BLaER1 treated with 17β-estradiol and CSF1 and Interleukin-3, amounts not matched to agents 10 nM and 100 nM (cell line): ENCODE data around the gene ILRUN.
"Not testable (repeated sequence)": the region's sequence is repeated elsewhere in the genome, so short reads cannot be mapped to it uniquely, and the experiment has no call there.

Experiments used
- H3K27ac ChIP-seq, 11 experiments: shearing (Covaris generic); formaldehyde crosslinking; 2 replicates each; pipeline ENCODE4 v1.8.1; 2022
- H3K27me3 ChIP-seq, 11 experiments: shearing (Covaris generic); formaldehyde crosslinking; 2 replicates each; pipeline ENCODE4 v1.8.1; 2022
- H3K36me3 ChIP-seq, 11 experiments: shearing (Covaris generic); formaldehyde crosslinking; 2 replicates each; pipeline ENCODE4 v1.8.1; 2022
- H3K4me1 ChIP-seq, 10 experiments: shearing (Covaris generic); formaldehyde crosslinking; 2 replicates each; pipeline ENCODE4 v1.8.1; 2022
- H3K4me2 ChIP-seq, 11 experiments: shearing (Covaris generic); formaldehyde crosslinking; 2 replicates each; pipeline ENCODE4 v1.8.1; 2022
- H3K4me3 ChIP-seq, 10 experiments: shearing (Covaris generic); formaldehyde crosslinking; 2 replicates each; pipeline ENCODE4 v1.8.1; 2022
- H3K9ac ChIP-seq, 11 experiments: shearing (Covaris generic); formaldehyde crosslinking; 2 replicates each; pipeline ENCODE4 v1.8.1; 2022
- H3K9me3 ChIP-seq, 11 experiments: shearing (Covaris generic); formaldehyde crosslinking; replicated peaks in 1 of 11; 2 replicates each; pipeline ENCODE4 v1.8.1; 2022
- H4K20me1 ChIP-seq, 11 experiments: shearing (Covaris generic); formaldehyde crosslinking; 2 replicates each; pipeline ENCODE4 v1.8.1; 2022
- Cebpa-rat ChIP-seq, 11 experiments: shearing (Covaris generic); IDR thresholded peaks; 2 replicates each; pipeline ENCODE4 v1.8.1; 2022

The ILRUN gene

DNA sequence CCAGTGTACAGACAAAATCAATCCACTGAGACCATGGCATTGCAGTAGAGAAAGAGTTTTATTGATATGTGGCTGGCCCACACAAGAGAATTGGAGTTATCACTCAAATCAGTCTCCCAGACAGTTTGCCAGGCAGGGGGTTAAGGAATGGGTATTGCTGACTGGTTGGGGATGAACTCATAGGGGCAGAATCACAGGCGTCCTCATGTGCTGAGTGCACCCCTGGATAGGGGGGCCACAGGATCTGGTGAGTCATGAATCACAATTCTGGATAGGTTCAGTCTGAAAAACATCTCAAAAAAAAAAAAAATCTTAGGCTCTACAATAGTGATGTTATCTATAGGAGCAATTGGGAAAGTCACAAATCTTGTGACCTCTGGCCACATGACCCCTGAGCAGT lies 29.5 kb upstream of the ILRUN start:
- Histone ChIP-seq H3K4me2 (no peak overlapping the region), H3K9me3 (peaks cover 14 to 23% (median 18%) of the 10 kb centered on the region in 11 experiments), H3K36me3 (no peaks in the 10 kb centered on the region), H4K20me1 (no peaks in the 10 kb centered on the region), H3K27me3 (no peaks in the 10 kb centered on the region), H3K4me3 (no peak overlapping the region), H3K4me1 (peaks cover 0 to 8% (median 0%) of the 10 kb centered on the region in 10 experiments; a peak in 6 of 20 replicates), H3K27ac (no peak overlapping the region), H3K9ac (no peak overlapping the region)
- TF ChIP-seq Cebpa-rat (IDR thresholded peaks at IDR 0.05) = no peak

DNA sequence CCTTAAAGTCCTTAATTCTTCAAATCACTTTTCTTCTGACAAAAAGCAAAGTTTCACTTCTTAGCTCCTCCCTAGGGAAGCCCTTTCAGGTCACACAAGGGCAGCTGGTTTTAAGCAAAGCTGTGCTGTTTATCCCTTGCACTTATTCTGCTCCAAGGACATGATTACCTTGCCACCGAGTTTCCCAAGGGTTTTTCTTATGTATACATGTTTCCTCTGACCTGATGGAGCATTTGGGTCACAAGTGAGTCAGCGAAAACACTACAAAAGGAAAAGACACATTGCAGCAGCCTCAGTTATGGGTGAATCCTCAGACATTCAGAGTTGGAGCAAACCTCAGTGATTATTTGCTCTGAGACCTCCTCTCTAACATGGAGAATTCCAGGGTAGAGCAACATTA lies 26.6 kb upstream of the ILRUN start:
- Histone ChIP-seq H3K9me3 (peaks cover 14 to 23% (median 18%) of the 10 kb centered on the region in 11 experiments), H4K20me1 (no peaks in the 10 kb centered on the region), H3K27ac (peak overlapping the region in 2 of 11 experiments; percentile 14 to 25; a peak in 2 of 22 replicates), H3K36me3 (no peaks in the 10 kb centered on the region), H3K4me2 (0 out of 22 replicates have a peak overlapping the region, but pooled peaks of 2 of the 11 experiments have one; percentile 15 to 25), H3K9ac (peak overlapping the region in 1 of 11 experiments; percentile 33; a peak in 2 of 22 replicates), H3K4me3 (no peak overlapping the region), H3K4me1 (peaks cover 0 to 8% (median 0%) of the 10 kb centered on the region in 10 experiments; a peak in 6 of 20 replicates), H3K27me3 (no peaks in the 10 kb centered on the region)
- TF ChIP-seq Cebpa-rat (IDR thresholded peaks at IDR 0.05) = no peak

DNA sequence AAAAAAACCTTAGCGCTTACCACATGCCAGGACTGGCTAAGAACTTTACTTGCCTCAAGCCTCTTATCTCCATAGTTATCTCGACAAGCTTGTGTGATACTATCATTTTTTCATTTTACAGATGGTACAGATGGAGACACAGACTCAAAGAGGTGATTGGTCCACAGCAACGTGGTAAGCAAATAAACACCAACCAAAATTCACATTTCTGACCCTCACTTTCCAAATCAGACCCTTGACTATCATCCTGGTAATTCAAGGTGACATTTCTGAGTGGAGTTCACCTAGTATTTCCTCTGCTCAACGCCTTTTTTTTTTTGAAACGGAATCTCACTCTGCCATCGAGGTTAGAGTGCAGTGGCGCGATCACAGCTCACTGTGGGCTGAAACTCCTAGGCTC lies 25.9 kb upstream of the ILRUN start:
- no peak overlapping the region for H3K27ac ChIP-seq
- H3K9me3 ChIP-seq = peaks cover 14 to 23% (median 18%) of the 10 kb centered on the region in 11 experiments
- no peaks in the 10 kb centered on the region for H3K27me3 ChIP-seq
- no peak overlapping the region for H3K9ac ChIP-seq
- H3K36me3 ChIP-seq = no peaks in the 10 kb centered on the region
- no peak for TF ChIP-seq Cebpa-rat (IDR thresholded peaks at IDR 0.05)
- no peak overlapping the region for H3K4me3 ChIP-seq
- peaks cover 0 to 8% (median 0%) of the 10 kb centered on the region in 10 experiments; a peak in 6 of 20 replicates for H3K4me1 ChIP-seq
- no peak overlapping the region for H3K4me2 ChIP-seq
- no peaks in the 10 kb centered on the region for H4K20me1 ChIP-seq

DNA sequence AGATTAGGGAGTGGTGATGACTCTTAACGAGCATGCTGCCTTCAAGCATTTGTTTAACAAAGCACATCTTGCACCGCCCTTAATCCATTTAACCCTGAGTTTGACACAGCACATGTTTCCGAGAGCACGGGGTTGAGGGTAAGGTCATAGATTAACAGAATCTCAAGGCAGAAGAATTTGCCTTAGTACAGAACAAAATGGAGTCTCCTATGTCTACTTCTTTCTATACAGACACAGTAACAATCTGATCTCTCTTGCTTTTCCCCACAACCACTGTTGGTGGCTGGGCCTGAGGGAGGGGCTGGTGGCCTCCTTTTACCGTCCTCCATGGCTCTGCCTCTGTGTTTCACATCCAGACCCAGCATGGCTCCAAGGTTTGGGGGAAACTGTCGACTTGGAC lies 23.6 kb upstream of the ILRUN start:
- not testable (repeated sequence) for H3K4me2 ChIP-seq, H3K36me3 ChIP-seq, H3K4me1 ChIP-seq, H4K20me1 ChIP-seq, H3K9ac ChIP-seq, H3K9me3 ChIP-seq, H3K4me3 ChIP-seq, H3K27ac ChIP-seq, H3K27me3 ChIP-seq

DNA sequence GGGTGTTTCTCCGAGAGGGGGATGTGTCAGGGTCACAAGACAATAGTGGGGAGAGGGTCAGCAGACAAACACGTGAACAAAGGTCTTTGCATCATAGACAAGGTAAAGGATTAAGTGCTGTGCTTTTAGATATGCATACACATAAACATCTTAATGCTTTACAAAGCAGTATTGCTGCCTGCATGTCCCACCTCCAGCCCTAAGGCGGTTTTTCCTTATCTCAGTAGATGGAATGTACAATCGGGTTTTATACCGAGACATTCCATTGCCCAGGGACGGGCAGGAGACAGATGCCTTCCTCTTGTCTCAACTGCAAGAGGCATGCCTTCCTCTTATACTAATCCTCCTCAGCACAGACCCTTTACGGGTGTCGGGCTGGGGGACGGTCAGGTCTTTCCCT lies 23.1 kb upstream of the ILRUN start:
- H3K36me3 ChIP-seq, H3K4me3 ChIP-seq, H4K20me1 ChIP-seq, H3K27ac ChIP-seq, H3K27me3 ChIP-seq, H3K4me1 ChIP-seq, H3K4me2 ChIP-seq, H3K9me3 ChIP-seq, H3K9ac ChIP-seq: not testable (repeated sequence)

DNA sequence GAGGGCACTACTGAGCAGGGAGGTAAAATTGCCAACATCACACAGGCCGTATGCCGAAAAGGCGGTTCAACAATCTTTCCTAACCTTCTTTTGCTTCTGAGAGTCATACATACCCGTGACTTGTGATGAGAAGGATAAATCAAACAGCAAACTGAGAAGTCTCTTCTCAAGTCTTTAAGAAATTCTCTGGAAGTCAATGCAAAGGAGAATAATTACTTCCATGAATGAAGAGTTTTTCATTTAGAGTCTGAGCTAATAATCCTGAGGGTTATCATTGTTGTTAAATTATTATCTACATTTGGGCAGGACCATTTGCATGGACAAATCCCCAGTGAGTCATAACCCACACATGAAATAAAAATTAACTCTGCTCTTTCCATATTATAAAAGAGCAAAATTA lies 22.4 kb upstream of the ILRUN start:
- H3K27ac ChIP-seq = no peak overlapping the region
- no peaks in the 10 kb centered on the region for H3K27me3 ChIP-seq
- TF ChIP-seq Cebpa-rat (IDR thresholded peaks at IDR 0.05) = no peak
- no peaks in the 10 kb centered on the region for H3K9me3 ChIP-seq
- no peaks in the 10 kb centered on the region for H3K36me3 ChIP-seq
- no peak overlapping the region for H3K4me3 ChIP-seq
- H4K20me1 ChIP-seq = no peaks in the 10 kb centered on the region
- H3K9ac ChIP-seq = no peak overlapping the region
- H3K4me1 ChIP-seq = peaks cover 0 to 8% (median 0%) of the 10 kb centered on the region in 10 experiments; a peak in 6 of 20 replicates
- no peak overlapping the region for H3K4me2 ChIP-seq

DNA sequence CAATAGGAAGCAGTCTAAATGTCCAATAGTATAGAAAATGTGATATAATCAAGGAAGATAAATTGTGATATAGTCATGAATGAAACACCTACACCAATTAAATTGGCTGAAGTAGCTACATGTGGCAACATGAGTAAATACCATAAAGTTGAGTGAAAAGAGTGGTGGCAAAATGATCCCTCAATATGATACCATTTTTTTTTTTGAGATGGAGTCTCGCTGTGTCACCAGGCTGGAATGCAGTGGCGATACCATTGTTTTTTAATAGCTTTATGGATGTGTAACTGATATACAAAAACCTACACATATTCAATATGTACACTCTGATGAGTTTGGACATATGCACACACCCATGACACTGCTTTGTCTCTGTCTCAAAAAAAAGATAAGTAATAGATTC lies 20.9 kb upstream of the ILRUN start:
- Histone ChIP-seq H3K9me3 (no peaks in the 10 kb centered on the region), H3K4me3 (no peak overlapping the region), H3K27ac (no peak overlapping the region), H3K4me2 (no peak overlapping the region), H3K4me1 (no peaks in the 10 kb centered on the region), H3K36me3 (no peaks in the 10 kb centered on the region), H3K27me3 (no peaks in the 10 kb centered on the region), H3K9ac (no peak overlapping the region), H4K20me1 (no peaks in the 10 kb centered on the region)
- TF ChIP-seq Cebpa-rat (IDR thresholded peaks at IDR 0.05) = no peak

DNA sequence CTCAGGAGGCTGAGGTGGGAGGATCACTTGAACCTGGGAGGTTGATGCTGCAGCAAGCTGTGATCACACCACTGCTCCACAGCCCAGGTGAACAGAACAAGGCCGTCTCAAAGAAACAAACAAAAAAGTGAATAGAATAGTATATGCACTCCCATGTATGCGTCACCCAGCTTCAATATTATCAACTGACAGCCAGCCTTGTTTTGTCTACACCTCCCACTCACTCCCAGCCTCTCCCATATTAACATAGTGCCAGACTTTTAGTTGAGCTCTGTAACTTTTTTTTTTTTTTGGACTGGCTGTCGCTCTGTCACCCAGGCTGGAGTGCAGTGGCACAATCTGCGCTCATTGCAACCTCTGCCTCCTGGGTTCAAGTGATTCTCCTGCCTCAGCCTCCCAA lies 18.1 kb upstream of the ILRUN start:
- Histone ChIP-seq H3K4me1 (no peaks in the 10 kb centered on the region), H3K4me2 (no peak overlapping the region), H3K27ac (no peak overlapping the region), H3K36me3 (no peaks in the 10 kb centered on the region), H4K20me1 (no peaks in the 10 kb centered on the region), H3K9me3 (no peaks in the 10 kb centered on the region), H3K9ac (no peak overlapping the region), H3K4me3 (no peak overlapping the region), H3K27me3 (no peaks in the 10 kb centered on the region)
- TF ChIP-seq Cebpa-rat (IDR thresholded peaks at IDR 0.05) = no peak

DNA sequence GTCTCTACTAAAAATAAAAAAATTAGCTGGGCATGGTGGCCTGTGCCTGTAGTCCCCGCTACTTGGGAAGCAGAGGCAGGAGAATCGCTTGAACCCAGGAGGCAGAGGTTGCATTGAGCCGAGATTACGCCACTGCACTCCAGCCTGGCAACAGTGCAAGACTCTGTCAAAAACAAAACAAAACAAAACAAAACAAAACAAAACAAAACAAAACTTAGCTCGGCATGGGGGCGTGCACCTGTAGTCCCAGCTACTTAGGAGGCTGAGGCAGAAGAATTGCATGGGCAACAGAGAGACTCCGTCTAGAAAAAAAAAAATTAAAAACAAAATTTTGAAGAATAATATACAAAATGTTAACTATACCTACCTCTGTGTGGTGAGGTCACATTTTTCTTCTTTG lies 16.3 kb upstream of the ILRUN start:
- not testable (repeated sequence) for H3K27ac ChIP-seq, H3K4me3 ChIP-seq, H3K4me1 ChIP-seq, H3K36me3 ChIP-seq, H3K27me3 ChIP-seq, H3K9ac ChIP-seq, H4K20me1 ChIP-seq, H3K9me3 ChIP-seq, H3K4me2 ChIP-seq

DNA sequence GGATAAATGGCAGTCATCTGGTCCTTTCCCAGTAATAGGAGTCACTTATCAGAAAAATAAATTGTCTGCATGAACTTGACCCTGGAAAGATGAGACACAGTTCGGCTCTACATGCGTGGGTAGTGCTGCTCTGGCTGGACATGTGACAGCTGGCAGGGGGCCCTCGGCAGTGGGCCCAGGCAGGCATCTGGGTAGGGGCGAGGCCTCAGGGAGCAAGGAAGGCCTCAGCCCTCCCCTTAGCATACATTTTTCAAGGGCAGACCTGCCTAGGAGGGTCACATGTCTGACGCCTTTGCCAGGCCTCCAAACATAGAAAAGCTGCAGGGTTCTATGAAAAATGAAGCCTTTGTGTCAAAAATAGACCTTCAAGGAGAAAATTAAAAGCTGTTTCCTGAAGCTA lies 12.8 kb upstream of the ILRUN start:
- no peak overlapping the region for H3K4me2 ChIP-seq
- H3K27me3 ChIP-seq = no peaks in the 10 kb centered on the region
- H3K27ac ChIP-seq = no peak overlapping the region
- H3K4me1 ChIP-seq = no peaks in the 10 kb centered on the region
- no peak overlapping the region for H3K4me3 ChIP-seq
- no peaks in the 10 kb centered on the region for H4K20me1 ChIP-seq
- H3K36me3 ChIP-seq = no peaks in the 10 kb centered on the region
- H3K9me3 ChIP-seq = no peaks in the 10 kb centered on the region
- no peak overlapping the region for H3K9ac ChIP-seq
- TF ChIP-seq Cebpa-rat (IDR thresholded peaks at IDR 0.05) = no peak

DNA sequence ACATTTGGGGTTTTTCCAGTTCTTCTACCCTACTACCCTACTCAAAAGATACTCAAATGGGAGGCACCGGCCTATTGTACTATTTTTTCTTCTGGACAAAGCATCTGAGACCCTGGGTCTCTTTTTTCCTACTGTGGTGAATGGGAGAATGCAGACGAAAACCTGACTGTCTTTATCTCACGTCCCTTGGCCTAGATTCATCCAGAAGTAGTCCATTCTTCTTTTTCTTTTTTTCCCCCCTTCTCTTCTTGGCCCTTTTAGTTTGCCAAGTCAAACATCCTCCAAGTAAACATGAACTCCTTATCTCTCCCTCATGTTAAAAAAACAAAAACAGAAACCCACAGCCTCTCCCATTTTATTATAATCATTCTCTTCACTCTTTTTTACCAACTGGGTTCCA lies 8.7 kb upstream of the ILRUN start:
- H3K9me3 ChIP-seq = no peaks in the 10 kb centered on the region
- no peaks in the 10 kb centered on the region for H3K36me3 ChIP-seq
- H3K27ac ChIP-seq = no peak overlapping the region
- no peak overlapping the region for H3K9ac ChIP-seq
- no peak overlapping the region for H3K4me3 ChIP-seq
- H3K4me2 ChIP-seq = no peak overlapping the region
- no peak for TF ChIP-seq Cebpa-rat (IDR thresholded peaks at IDR 0.05)
- H3K4me1 ChIP-seq = no peaks in the 10 kb centered on the region
- H3K27me3 ChIP-seq = no peaks in the 10 kb centered on the region
- H4K20me1 ChIP-seq = no peaks in the 10 kb centered on the region
